ENCODE measurements around the gene LCLAT1. TPM values are rescaled to one million over a fixed set of nuclear protein-coding genes. Genes with fewer than 3 reads are reported as not detected.

LCLAT1 gene
- total RNA-seq, 1 donor from 2014 or later: 13.0 TPM

DNA sequence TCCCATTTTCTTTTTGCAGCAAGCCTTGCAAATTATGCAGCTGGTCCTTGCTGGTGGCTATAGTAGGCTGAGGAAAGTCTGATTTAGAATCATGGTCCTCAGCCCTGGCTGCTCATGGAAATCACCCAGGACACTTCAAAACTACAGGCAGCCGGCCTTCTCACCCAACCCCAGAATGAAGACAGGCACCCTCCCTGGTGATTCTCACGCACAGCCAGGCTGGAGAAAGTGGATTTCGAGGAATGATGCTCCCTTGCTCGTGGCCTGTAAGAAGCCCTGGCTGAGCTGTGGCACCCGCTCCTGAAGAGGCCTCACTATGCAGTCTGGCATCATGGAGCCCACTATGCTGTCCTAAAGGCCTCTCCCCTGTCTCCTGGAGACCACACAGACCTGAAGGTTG lies 202.8 kb downstream of the LCLAT1 start:
- H3K9me3 ChIP-seq: no peaks in the 10 kb centered on the region
- ATAC-seq: no peak
- no peak for TF ChIP-seq CTCF (IDR thresholded peaks at IDR 0.05)
- no peaks in the 10 kb centered on the region for H3K4me1 ChIP-seq
- H3K36me3 ChIP-seq: no peaks in the 10 kb centered on the region
- H3K27me3 ChIP-seq (ENCODE audit: low read depth): no peaks in the 10 kb centered on the region
- intact Hi-C loops (cut with DNase I): no loop called here
- DNase-seq: no peak
- H3K4me3 ChIP-seq: no peak overlapping the region
- no peak overlapping the region for H3K27ac ChIP-seq

GRCh38 chr2:30652271-30652915 lies 205.3 kb downstream of the LCLAT1 start:
- ATAC-seq (no peak), DNase-seq (no peak)
- Histone ChIP-seq H3K36me3 (no peaks in the 10 kb centered on the region), H3K27ac (no peak overlapping the region), H3K4me3 (no peak overlapping the region), H3K9me3 (no peaks in the 10 kb centered on the region), H3K27me3 (ENCODE audit: low read depth) (no peaks in the 10 kb centered on the region), H3K4me1 (no peaks in the 10 kb centered on the region)
- intact Hi-C loops (cut with DNase I): no loop called here
- no peak for TF ChIP-seq CTCF (IDR thresholded peaks at IDR 0.05)

DNA sequence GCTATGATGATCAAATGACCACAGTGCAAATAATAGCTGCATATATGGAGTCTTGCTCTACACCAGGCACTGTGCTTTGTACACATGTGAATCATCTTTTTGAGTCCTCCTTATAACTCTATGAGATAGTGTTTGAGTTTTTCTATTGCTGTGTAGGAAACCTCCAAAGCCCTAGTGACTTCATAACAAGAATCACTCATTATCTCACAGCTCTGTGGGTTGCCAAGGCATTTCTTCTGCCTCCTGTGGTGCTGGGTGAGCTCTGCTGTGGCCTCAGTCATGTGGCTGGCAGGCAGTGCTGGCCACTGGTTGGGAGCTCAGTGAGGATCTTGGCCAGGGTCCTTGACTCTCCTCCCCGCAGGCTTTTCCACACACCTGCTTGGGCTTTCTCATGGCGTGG lies 206.8 kb downstream of the LCLAT1 start:
- H3K27ac ChIP-seq: no peak overlapping the region
- ATAC-seq (no peak), DNase-seq (no peak)
- no peaks in the 10 kb centered on the region for H3K4me1 ChIP-seq
- no peaks in the 10 kb centered on the region for H3K9me3 ChIP-seq
- no peak overlapping the region for H3K4me3 ChIP-seq
- no peaks in the 10 kb centered on the region for H3K27me3 ChIP-seq (ENCODE audit: low read depth)
- intact Hi-C loops (cut with DNase I): no loop called here
- no peak for TF ChIP-seq CTCF (IDR thresholded peaks at IDR 0.05)
- H3K36me3 ChIP-seq: no peaks in the 10 kb centered on the region

GRCh38 chr2:30654404-30654803 lies 207.4 kb downstream of the LCLAT1 start:
- Histone ChIP-seq H3K4me1 (no peaks in the 10 kb centered on the region), H3K9me3 (no peaks in the 10 kb centered on the region), H3K27me3 (ENCODE audit: low read depth) (no peaks in the 10 kb centered on the region), H3K36me3 (no peaks in the 10 kb centered on the region), H3K4me3 (no peak overlapping the region), H3K27ac (no peak overlapping the region)
- no peak for TF ChIP-seq CTCF (IDR thresholded peaks at IDR 0.05)
- ATAC-seq (no peak), DNase-seq (no peak)
- intact Hi-C loops (cut with DNase I): no loop called here

GRCh38 chr2:30655211-30655610 lies 208.2 kb downstream of the LCLAT1 start:
- intact Hi-C loops (cut with DNase I): no loop called here
- Histone ChIP-seq H3K4me1 (no peaks in the 10 kb centered on the region), H3K9me3 (no peaks in the 10 kb centered on the region), H3K4me3 (no peak overlapping the region), H3K36me3 (no peaks in the 10 kb centered on the region), H3K27me3 (ENCODE audit: low read depth) (no peaks in the 10 kb centered on the region), H3K27ac (no peak overlapping the region)
- ATAC-seq (no peak), DNase-seq (no peak)
- TF ChIP-seq CTCF (IDR thresholded peaks at IDR 0.05): no peak
